Mesothelial cell of epicardium (in vitro differentiated cells): ENCODE measurements around the gene ARHGAP23. TPM values are rescaled to one million over a fixed set of nuclear protein-coding genes. Genes with fewer than 3 reads are reported as not detected.

ENCODE experiments used
- DNase-seq, 2 experiments: peaks; one replicate each; pipeline ENCODE4 v3.0.0; 2021; ENCODE audit warnings: low spot score in 2 of 2; ENCODE audit not compliant: unreplicated experiment in 2 of 2
- H3K27ac Mint-ChIP-seq: 2 replicates; pipeline ENCODE4 v1.8.0; 2021; ENCODE audit warnings: mixed read lengths
- H3K27me3 Mint-ChIP-seq: 2 replicates; pipeline ENCODE4 v1.8.0; 2021; ENCODE audit warnings: low read depth, mixed read lengths
- H3K36me3 Mint-ChIP-seq: 2 replicates; pipeline ENCODE4 v1.8.0; 2021; ENCODE audit warnings: mixed read lengths
- H3K4me1 Mint-ChIP-seq: 2 replicates; pipeline ENCODE4 v1.8.0; 2021; ENCODE audit warnings: mixed read lengths
- H3K4me3 Mint-ChIP-seq: 2 replicates; pipeline ENCODE4 v1.8.0; 2021; ENCODE audit warnings: mild to moderate bottlenecking, moderate library complexity, mixed read lengths
- H3K9me3 Mint-ChIP-seq: 2 replicates; pipeline ENCODE4 v1.8.0; 2021; ENCODE audit warnings: mixed read lengths
- total RNA-seq: library from RNA; stranded (reverse); gene quantifications from 3 replicates; pipeline ENCODE4 v1.2.1, GENCODE V29; 2021
- TF ChIP-seq, protein P1 (sequence below): fragments of 200-600 bp; sonication (generic); IDR thresholded peaks from one replicate; pipeline ENCODE4 v1.5.0; 2021; ENCODE audit warnings: antibody characterized with exemption; ENCODE audit not compliant: unreplicated experiment

The ARHGAP23 gene
- total RNA-seq, 1 donor from 2014 or later = 89.1 TPM

DNA sequence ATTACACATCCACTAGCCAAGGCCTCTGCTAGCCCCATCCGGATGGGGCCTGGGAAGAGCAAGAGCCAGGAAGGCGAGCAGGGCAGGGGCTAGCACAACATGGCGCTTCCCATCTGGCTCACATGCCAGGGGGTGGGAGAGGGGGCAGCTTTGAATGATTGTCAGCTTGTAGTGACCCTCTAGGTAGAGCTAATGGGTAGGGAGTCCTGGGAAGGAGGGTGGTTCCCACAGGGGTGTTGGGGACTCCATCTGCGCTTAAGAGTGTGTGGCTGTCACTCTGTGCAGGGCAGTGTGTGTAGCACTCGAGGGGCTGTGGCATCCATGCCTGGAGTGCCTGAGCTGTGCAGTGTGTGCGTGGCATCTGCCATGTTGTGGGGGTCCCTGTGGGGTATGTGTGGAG, 24.5 kb downstream of the ARHGAP23 start:
- no peak for DNase-seq
- TF ChIP-seq, protein P1, sequence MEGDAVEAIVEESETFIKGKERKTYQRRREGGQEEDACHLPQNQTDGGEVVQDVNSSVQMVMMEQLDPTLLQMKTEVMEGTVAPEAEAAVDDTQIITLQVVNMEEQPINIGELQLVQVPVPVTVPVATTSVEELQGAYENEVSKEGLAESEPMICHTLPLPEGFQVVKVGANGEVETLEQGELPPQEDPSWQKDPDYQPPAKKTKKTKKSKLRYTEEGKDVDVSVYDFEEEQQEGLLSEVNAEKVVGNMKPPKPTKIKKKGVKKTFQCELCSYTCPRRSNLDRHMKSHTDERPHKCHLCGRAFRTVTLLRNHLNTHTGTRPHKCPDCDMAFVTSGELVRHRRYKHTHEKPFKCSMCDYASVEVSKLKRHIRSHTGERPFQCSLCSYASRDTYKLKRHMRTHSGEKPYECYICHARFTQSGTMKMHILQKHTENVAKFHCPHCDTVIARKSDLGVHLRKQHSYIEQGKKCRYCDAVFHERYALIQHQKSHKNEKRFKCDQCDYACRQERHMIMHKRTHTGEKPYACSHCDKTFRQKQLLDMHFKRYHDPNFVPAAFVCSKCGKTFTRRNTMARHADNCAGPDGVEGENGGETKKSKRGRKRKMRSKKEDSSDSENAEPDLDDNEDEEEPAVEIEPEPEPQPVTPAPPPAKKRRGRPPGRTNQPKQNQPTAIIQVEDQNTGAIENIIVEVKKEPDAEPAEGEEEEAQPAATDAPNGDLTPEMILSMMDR = no peak
- Mint-ChIP-seq H3K27ac (peak overlapping the region; percentile 96), H3K36me3 (peaks cover 3% of the 10 kb centered on the region), H3K27me3 (no peaks in the 10 kb centered on the region), H3K9me3 (no peaks in the 10 kb centered on the region), H3K4me1 (peaks cover 78% of the 10 kb centered on the region), H3K4me3 (peak overlapping the region; percentile 73)

DNA sequence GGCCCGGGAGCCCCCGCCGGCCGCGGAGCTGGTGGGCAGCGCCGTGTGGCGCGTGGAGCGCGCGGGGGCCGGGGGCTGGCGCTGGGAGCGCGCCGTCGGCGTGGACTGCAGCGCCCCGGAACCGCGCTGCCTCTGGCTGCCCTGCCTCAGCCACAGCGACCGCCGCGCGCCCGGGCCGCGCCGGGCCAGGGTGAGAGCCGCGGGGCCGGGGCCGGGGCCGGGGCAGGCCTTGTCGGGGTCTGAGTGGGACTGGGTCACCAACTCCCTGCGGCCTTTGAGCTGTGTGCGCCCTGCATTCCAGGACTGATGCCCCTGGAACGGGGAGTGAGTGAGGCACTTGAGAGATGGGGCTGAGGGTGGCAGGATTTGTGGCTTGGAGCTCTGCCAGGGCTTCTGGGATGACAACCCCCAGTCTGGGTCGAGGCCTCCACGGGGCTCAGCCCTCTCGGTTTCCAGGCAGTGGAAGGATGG, 25.7 kb downstream of the ARHGAP23 start:
- Mint-ChIP-seq H3K4me1 (peaks cover 70% of the 10 kb centered on the region), H3K27me3 (no peaks in the 10 kb centered on the region), H3K27ac (peak overlapping the region; percentile 81), H3K4me3 (peak overlapping the region; percentile 75), H3K36me3 (peaks cover 3% of the 10 kb centered on the region), H3K9me3 (no peaks in the 10 kb centered on the region)
- TF ChIP-seq, protein P1 = no peak
- no peak for DNase-seq

DNA sequence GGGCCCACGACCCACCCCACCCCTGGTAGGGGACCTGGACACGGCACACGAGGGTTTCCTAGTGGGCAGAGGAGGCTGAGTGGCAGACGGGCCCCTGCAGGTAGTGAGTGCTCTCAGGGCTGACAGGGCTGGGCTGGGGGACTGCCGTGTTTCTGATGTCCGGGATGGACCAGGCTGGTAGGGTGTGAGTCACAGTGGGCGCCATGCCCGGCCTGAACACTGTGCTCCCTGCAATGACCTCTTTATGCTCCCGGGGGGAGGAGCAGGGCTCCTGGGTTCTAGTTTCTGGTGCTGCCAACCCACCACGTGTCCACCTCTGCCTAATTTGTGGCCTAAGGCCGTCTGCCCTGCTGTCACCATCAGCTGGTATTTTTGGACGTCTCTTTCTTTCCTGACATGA, 26.3 kb downstream of the ARHGAP23 start:
- TF ChIP-seq, protein P1 = no peak
- peak overlapping the region; percentile 81 for H3K27ac Mint-ChIP-seq
- H3K9me3 Mint-ChIP-seq = no peaks in the 10 kb centered on the region
- H3K36me3 Mint-ChIP-seq = peaks cover 3% of the 10 kb centered on the region
- peaks cover 65% of the 10 kb centered on the region for H3K4me1 Mint-ChIP-seq
- DNase-seq = no peak
- peak overlapping the region; percentile 75 for H3K4me3 Mint-ChIP-seq
- no peaks in the 10 kb centered on the region for H3K27me3 Mint-ChIP-seq

- H3K9me3 Mint-ChIP-seq = no peaks in the 10 kb centered on the region
- peak overlapping the region; percentile 75 for H3K4me3 Mint-ChIP-seq
- peak overlapping the region; percentile 81 for H3K27ac Mint-ChIP-seq
- TF ChIP-seq, protein P1 = no peak
- peaks cover 59% of the 10 kb centered on the region for H3K4me1 Mint-ChIP-seq
- H3K36me3 Mint-ChIP-seq = peaks cover 8% of the 10 kb centered on the region
- no peaks in the 10 kb centered on the region for H3K27me3 Mint-ChIP-seq
- no peak for DNase-seq
These were observed 27.1 kb downstream of the ARHGAP23 start for GRCh38 chr17:38455288-38455915.

DNA sequence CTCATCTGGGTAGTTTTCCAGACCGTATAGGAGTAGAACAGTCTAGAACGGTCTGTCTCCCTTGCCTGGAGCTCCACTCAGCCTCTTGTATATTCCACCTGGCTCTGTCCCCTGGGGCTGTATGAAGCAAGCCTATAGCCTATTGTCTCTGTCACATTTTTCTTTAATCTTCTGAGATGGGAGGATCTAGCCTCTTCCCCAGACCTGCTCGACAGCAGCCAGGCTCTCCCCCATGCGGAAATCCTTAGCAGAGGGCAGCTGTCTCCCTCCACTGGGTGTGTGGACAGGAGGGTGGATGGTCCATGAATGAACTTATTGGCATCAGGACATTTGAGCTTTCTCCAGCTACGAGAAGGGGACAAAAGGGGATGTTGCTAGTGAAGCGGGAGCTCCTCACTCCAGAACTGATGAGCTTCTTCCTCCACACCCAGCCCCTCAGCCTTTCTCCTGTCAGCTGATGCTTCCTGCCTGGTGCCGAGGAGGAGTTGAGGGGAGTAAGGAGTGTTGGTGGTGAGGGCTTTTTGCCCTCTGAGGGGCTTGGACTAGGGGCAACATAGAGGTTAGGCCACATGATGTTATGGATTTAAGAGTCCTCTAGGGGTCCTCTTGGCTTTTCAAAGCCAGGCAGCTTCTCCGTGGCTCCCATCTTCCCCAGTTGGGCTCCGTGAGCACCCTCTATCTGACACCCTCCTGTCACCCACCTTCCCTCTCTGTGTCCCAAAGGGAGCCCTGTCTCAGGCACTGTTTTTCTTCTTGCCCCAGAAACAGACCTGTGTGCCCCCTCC, 28.0 kb downstream of the ARHGAP23 start:
- Mint-ChIP-seq H3K4me3 (peak overlapping the region; percentile 29), H3K9me3 (no peaks in the 10 kb centered on the region), H3K27ac (peak overlapping the region; percentile 67), H3K36me3 (peaks cover 10% of the 10 kb centered on the region), H3K27me3 (no peaks in the 10 kb centered on the region), H3K4me1 (peaks cover 55% of the 10 kb centered on the region)
- no peak for DNase-seq
- TF ChIP-seq, protein P1 = peak; percentile 49
